NCI-H2196 treated with DMSO at 0.1 percent for 48 hours (cell line): ENCODE measurements around the gene DOP1B.

Experiments
- DNase-seq: peaks from one replicate; lab custom pipeline; 2025; ENCODE audit not compliant: unreplicated experiment; lab: John Stamatoyannopoulos, UW

The DOP1B gene

DNA sequence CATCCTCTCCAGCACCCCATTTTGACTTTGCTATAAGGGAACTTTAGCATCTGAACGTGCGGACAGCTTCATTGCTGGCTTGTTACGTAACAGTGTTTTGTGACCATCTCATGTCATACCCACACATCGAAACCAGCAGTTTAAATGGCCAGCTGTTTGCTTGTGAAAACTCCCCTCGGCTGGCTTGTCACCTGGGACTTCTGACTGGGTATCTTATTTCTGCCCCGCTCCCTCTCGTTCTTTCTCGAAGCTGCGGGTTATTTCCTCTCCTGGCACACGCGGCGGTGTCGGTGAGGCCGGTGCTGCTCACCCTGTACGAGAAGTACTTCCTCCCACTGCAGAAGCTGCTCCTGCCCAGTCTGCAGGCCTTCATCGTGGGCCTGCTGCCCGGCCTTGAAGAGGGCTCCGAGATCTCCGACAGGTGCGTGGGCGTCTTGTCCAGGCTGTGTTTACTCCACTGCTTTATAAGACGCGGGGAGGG lies 43.5 kb downstream of the DOP1B start:
- no peak for DNase-seq

DNA sequence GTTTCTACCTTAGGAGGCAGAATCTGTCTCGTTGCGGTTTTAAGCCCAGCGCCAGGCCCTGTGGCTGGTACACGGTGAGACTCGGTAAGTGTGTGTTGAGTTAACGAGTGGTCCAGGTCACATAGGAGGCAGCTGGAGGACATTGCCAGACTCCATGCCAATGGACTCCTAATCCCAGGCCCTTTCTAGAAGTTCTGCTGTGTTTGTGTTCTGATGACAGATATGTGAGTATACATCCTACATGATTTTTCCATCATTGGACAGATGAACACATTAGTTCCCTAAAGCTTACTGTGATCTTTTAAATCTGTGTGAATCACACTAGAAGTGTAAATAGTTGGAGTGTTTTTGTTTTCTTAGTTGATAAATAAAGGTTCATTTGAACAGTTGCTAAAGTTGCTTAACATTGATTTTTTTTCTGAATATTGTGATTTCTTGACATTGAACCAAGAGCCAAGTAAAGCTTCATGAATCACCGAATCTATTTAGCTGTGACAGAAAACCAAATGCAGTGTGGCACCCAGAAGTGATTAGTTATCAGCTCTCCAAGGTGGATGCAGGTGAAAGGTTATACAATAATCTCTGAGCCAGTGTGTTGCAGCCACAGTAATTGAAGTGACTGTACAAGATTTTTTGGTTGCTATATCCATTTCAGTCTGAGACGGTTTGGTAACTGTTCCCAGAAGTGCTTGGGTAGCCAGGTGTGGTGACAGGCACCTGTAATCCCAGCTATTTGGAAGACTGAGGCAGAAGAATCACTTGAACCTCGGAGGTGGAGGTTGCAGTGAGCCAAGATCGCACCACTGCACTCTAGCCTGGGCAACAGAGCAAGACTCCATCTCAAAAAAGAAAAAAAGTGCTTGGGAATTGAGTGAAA lies 46.3 kb downstream of the DOP1B start:
- DNase-seq: no peak

DNA sequence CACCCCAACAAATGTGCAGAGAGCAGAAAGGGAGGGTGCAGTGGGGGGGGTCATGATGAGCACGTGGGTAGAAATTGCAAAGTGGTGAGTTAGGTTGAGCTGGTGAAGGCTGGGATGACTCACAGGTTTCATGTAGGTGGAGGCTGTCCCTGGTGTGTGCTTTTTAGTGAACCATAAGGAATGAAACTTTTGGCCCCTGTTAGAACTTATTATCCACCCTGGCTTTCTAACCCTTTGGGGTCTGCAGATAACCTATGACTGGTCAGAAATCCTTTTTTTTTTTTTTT lies 46.9 kb downstream of the DOP1B start:
- DNase-seq: no peak

DNA sequence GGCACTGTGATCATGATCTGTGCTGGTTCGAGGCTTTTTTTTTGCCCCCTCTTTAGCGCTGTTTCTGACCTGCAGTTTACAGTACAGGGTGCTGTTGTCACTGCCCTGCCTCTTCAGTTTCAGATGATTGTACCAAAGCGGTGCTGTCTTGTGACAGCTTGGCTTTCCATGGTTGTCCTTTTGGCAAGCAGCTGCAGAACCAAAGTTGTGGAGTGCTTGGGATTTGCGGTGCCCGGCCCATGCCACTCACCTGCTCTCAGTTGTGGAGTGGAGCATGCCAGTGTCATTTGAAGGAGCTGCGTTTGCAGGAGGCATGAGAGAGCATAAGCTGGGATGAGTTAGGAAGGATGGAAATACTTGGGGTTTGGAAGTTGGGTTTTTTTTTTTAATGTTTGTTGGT lies 48.4 kb downstream of the DOP1B start:
- DNase-seq: no peak

DNA sequence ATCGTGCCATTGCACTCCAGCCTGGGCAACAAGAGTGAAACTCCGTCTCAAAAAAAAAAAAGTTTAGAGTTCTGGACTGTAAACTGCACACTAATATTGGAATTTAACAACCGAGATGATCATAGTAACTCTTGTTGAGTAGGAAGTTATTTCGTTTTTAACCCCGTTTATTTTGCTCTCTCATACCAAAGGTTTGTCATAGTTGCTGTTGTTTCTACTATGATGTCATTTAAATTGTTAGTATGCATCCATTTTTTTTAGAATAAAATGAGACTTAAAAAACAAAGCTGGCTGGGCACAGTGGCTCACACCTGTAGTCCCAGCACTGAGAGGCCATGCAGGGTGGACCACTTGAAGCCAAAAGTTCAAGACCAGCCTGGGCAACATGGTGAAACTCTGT lies 49.3 kb downstream of the DOP1B start:
- DNase-seq: no peak
